GM12801 (cell line): ENCODE measurements around the gene SESTD1.

Experiments used
- CTCF ChIP-seq: IDR thresholded peaks from one replicate; pipeline ENCODE4 v1.5.1; 2011; ENCODE audit warnings: control low read depth; ENCODE audit not compliant: insufficient read length; ENCODE audit errors: extremely low read depth

SESTD1 gene

GRCh38 chr2:179252423-179252822 is 12.2 kb downstream of the SESTD1 start:
- TF ChIP-seq CTCF = no peak

- TF ChIP-seq CTCF = no peak
Measured at GRCh38 chr2:179251870-179252269, 12.8 kb downstream of the SESTD1 start.

GRCh38 chr2:179250848-179251504 is 13.7 kb downstream of the SESTD1 start:
- no peak for TF ChIP-seq CTCF

GRCh38 chr2:179250095-179250494 is 14.5 kb downstream of the SESTD1 start:
- TF ChIP-seq CTCF = no peak

- TF ChIP-seq CTCF = no peak
Measured at GRCh38 chr2:179248024-179248348, 16.6 kb downstream of the SESTD1 start.

- no peak for TF ChIP-seq CTCF
Measured at GRCh38 chr2:179247318-179248023, 17.2 kb downstream of the SESTD1 start.

GRCh38 chr2:179243046-179243445 is 21.6 kb downstream of the SESTD1 start:
- no peak for TF ChIP-seq CTCF
